GM12878 (cell line): ENCODE measurements around the gene PSAT1. TPM values are rescaled to one million over a fixed set of nuclear protein-coding genes. Genes with fewer than 3 reads are reported as not detected.

Source experiments
- ATAC-seq: fragments of 200-7000 bp; cut with Tn5 transposase; 3 replicates; pipeline ENCODE4 v1.9.1; 2020; ENCODE audit warnings: mild to moderate bottlenecking, moderate library complexity
- BruUV-seq: library from RNA; stranded (reverse); fragments of 400-500 nt; replicated peaks from 2 replicates; lab custom pipeline; 2021; lab: Mats Ljungman, UMichigan
- CTCF ChIA-PET: fragments of 300-600 bp; sonication (Branson Sonifier 250); formaldehyde crosslinking; extraction: SDS; loops from one replicate; lab custom pipeline; 2021; ENCODE audit warnings: inconsistent platforms; lab: Yijun Ruan, JAX
- POLR2A ChIA-PET: fragments of 350-600 bp; formaldehyde crosslinking; extraction: SDS; loops from one replicate; lab custom pipeline; 2021; ENCODE audit warnings: inconsistent platforms; lab: Charles Lee
- RAD21 ChIA-PET: fragments of 300-600 bp; sonication (Branson Sonifier 250); formaldehyde crosslinking; loops from one replicate; lab custom pipeline; 2023; ENCODE audit warnings: antibody characterized with exemption; ENCODE audit not compliant: unreplicated experiment; lab: Charles Lee
- SMC1A ChIA-PET: fragments of 300-600 bp; sonication (Branson Sonifier 250); formaldehyde crosslinking; loops from one replicate; lab custom pipeline; 2023; ENCODE audit not compliant: unreplicated experiment, uncharacterized antibody; lab: Charles Lee
- DNase-seq: peaks from one replicate; pipeline ENCODE4 v3.0.0-alpha.2; 2011; ENCODE audit warnings: low read depth, low spot score
- FAIRE-seq: peaks from 3 replicates; lab custom pipeline; 2011; peaks lifted over from hg19 to GRCh38; lab: Jason Lieb, UNC
- H2AFZ ChIP-seq: 2 replicates; pipeline ENCODE4 v1.6.0; 2011; ENCODE audit warnings: low read depth, low read length, control low read depth; ENCODE audit not compliant: control insufficient read depth
- H3K27ac ChIP-seq: 2 replicates; pipeline ENCODE4 v1.5.1; 2011; ENCODE audit warnings: control low read depth; ENCODE audit not compliant: control insufficient read depth, insufficient read depth
- H3K27me3 ChIP-seq, 2 experiments: replicated peaks in 1 of 2; 2 replicates each; pipeline versions ENCODE4 v1.6.0 to v1.6.1; 2011; ENCODE audit warnings: low read length in 1 of 2; ENCODE audit not compliant: control insufficient read depth in 2 of 2, insufficient read depth in 2 of 2
- H3K36me3 ChIP-seq, 2 experiments: 2 replicates each; pipeline ENCODE4 v1.5.1; 2011; ENCODE audit warnings: low read length in 1 of 2; ENCODE audit not compliant: control insufficient read depth in 2 of 2, insufficient read depth in 2 of 2
- H3K4me1 ChIP-seq: 2 replicates; pipeline ENCODE4 v1.6.1; 2011; ENCODE audit warnings: mild to moderate bottlenecking, low read length, moderate library complexity, mixed read lengths; ENCODE audit not compliant: control insufficient read depth, insufficient read depth
- H3K4me2 ChIP-seq: 2 replicates; pipeline ENCODE4 v1.6.0; 2011; ENCODE audit warnings: control low read depth; ENCODE audit not compliant: control insufficient read depth, insufficient read depth
- H3K4me3 ChIP-seq: fragments of 200-600 bp; sonication (generic); 2 replicates; pipeline ENCODE4 v1.5.1; 2016
- H3K79me2 ChIP-seq: 2 replicates; pipeline ENCODE4 v1.6.0; 2011; ENCODE audit warnings: low read length; ENCODE audit not compliant: control insufficient read depth, insufficient read depth
- H3K9ac ChIP-seq: 2 replicates; pipeline ENCODE4 v1.8.0; 2011; ENCODE audit warnings: low read length, control low read depth, mixed read lengths; ENCODE audit not compliant: control insufficient read depth, insufficient read depth
- H3K9me3 ChIP-seq: replicated peaks from 3 replicates; pipeline ENCODE4 v1.5.1; 2011; ENCODE audit warnings: mild to moderate bottlenecking, low read length; ENCODE audit not compliant: control insufficient read depth, insufficient read depth
- H4K20me1 ChIP-seq: 2 replicates; pipeline ENCODE4 v1.6.0; 2011; ENCODE audit not compliant: control insufficient read depth, insufficient read depth
- BMI1 ChIP-seq: fragments of 450-650 bp; IDR thresholded peaks from 2 replicates; pipeline ENCODE4 v1.6.1; 2016; ENCODE audit warnings: mild to moderate bottlenecking, moderate library complexity, borderline replicate concordance
- FOXK2 ChIP-seq: fragments of 450-650 bp; IDR thresholded peaks from 2 replicates; pipeline ENCODE4 v1.6.1; 2017; ENCODE audit warnings: mild to moderate bottlenecking, moderate library complexity
- IKZF2 ChIP-seq, 2 experiments: fragments of 450-650 bp; IDR thresholded peaks; 2 replicates each; pipeline ENCODE4 v1.6.1; 2017; ENCODE audit warnings: mild to moderate bottlenecking in 2 of 2, moderate library complexity in 2 of 2
- NFXL1 ChIP-seq: fragments of 450-650 bp; IDR thresholded peaks from 2 replicates; pipeline ENCODE4 v1.6.1; 2017; ENCODE audit warnings: antibody characterized with exemption, mild to moderate bottlenecking, borderline replicate concordance
- ZBTB40 ChIP-seq: fragments of 450-650 bp; IDR thresholded peaks from 2 replicates; pipeline ENCODE4 v1.6.1; 2016; ENCODE audit warnings: mild to moderate bottlenecking, moderate library complexity, borderline replicate concordance
- WGBS: methylation state at CpG from one replicate; pipeline ENCODE4 v1.1.6; 2016; ENCODE audit warnings: low lambda C conversion rate; ENCODE audit not compliant: insufficient replicate concordance, insufficient coverage; ENCODE audit errors: missing lambda C conversion rate; 5-methylcytosine and 5-hydroxymethylcytosine counted together
- in situ Hi-C: fragments of 300-500 bp; cut with MboI; formaldehyde crosslinking; loops from 9 replicates; pipeline ENCODE4 v1.14.3; 2018; ENCODE audit warnings: mixed read lengths
- intact Hi-C: fragments of 100-400 bp; cut with micrococcal nuclease; formaldehyde crosslinking; loops from one replicate; pipeline ENCODE4 v1.14.2; 2022; ENCODE audit not compliant: unreplicated experiment
- polyA plus RNA-seq, 11 experiments: library from polyadenylated mRNA; depleted of rRNA in 4 of 11; unstranded in 6 of 11; stranded (reverse) in 5 of 11; fragments of >200 nt; fragmentation: Nextera tagmentation in 4 of 11; fragmentation: Illumina TruSeq in 1 of 11; extraction: Ambion mirVana in 4 of 11; extraction: Trizol in 1 of 11; gene quantifications; 1 replicate in 1 of 11; 2 replicates in 10 of 11; pipeline versions ENCODE4 v1.2.1 to v1.2.3, GENCODE V29; 2011 to 2016; ENCODE audit warnings: inconsistent platforms in 2 of 11, missing spikeins in 2 of 11, low read depth in 1 of 11
- total RNA-seq, 4 experiments: library from RNA; depleted of rRNA in 3 of 4; stranded (reverse); fragments of >200 nt in 3 of 4; fragmentation: Illumina TruSeq in 1 of 4; extraction: Trizol in 1 of 4; gene quantifications; 2 replicates each; pipeline versions ENCODE4 v1.2.1 to v1.2.3, GENCODE V29; 2013 to 2021

Gene PSAT1
- total and polyA plus RNA-seq, 10 of the 15 experiments (the other 5 are each of a cell fraction or from before 2014, with no cell fraction given) = 35.1 to 126 (median 51.9) TPM

GRCh38 chr9:78297672-78297961, 692 bp downstream of the PSAT1 start (continued):
- TF ChIP-seq ZBTB40 = no peak

DNA sequence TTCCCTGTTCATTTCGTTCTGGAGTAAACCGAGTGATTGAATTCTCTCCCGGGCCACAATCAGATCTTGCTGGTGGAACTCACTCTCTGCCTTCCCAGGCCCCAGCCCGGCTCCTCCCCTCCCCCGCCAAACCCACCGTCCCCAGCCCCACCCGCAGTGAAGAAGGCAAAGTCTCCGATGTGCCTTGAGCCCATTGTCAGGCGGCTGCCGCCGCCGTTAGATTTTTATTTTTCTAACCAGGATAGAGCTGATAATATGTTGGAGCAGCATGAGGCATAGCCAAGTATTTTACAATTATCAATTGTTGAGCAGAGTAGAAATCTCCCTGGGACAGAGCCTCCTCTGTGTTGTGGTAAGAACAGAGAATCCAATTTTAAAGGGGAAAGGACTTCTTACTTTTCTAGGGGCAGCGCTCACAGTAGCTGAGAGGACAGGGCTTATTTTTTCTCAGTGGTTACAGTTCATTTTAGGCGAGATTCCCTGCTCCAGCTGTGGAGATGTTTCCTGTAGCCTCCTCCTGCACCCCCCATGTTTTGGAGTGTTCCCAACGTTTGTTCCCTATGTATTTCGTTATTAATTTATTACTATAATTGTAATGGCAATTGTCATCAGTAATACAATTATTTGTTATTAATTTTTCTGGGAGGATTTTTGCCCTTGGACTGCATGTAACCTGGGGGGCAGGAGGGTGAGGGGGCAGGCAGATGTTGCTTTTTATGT, 1.3 kb downstream of the PSAT1 start:
- peak overlapping the region; percentile 83 for H3K4me3 ChIP-seq
- RAD21 ChIA-PET = interaction anchor here (2.4 kb wide), 1 partner anchor 40 kb away, joined by 5 read pairs; no protein-coding TSS in a partner anchor

More for the DNA sequence above, 1.3 kb downstream of the PSAT1 start:
- CTCF ChIA-PET = no interaction called here
- Histone ChIP-seq H3K9ac (peak overlapping the region; percentile 81), H3K79me2 (peaks cover 14% of the 10 kb centered on the region), H3K9me3 (no peaks in the 10 kb centered on the region), H3K4me1 (peaks cover 7% of the 10 kb centered on the region), H3K36me3 (no peaks in the 10 kb centered on the region; a peak in 1 of 4 replicates), H3K27ac (peak overlapping the region; percentile 18), H2AFZ (peak overlapping the region; percentile 97), H3K27me3 (no peaks in the 10 kb centered on the region), H3K4me2 (peak overlapping the region; percentile 85), H4K20me1 (no peaks in the 10 kb centered on the region)
- ATAC-seq = peak; percentile 1; the same call in 1 of the 3 replicates
- in situ Hi-C loops = no loop called here
- no peak for TF ChIP-seq NFXL1
- TF ChIP-seq BMI1 = peak; percentile 64; the same call in 1 of the 2 replicates
- TF ChIP-seq FOXK2 = no peak
- TF ChIP-seq IKZF2 (IDR thresholded peaks at IDR 0.05) = no peak
- WGBS = 26% methylated on average over 13 of the region's 16 CpGs
- BruUV-seq = no TSS peak
- FAIRE-seq = no peak
- intact Hi-C loops = no loop called here
- POLR2A ChIA-PET = interaction anchor here (0.7 kb wide), 1 partner anchor 16 kb away, joined by 7 read pairs; no protein-coding TSS in a partner anchor
- SMC1A ChIA-PET = interaction anchor here (0.7 to 1.6 kb wide), 4 partner anchors 17 to 39 kb away, joined by 3 to 4 read pairs (median 4); no protein-coding TSS in a partner anchor
- no peak for DNase-seq
